Panc1 (cell line): ENCODE measurements around the gene SLC26A3.
"Not testable (repeated sequence)": the region's sequence is repeated elsewhere in the genome, so short reads cannot be mapped to it uniquely, and the experiment has no call there.

Source experiments
- CTCF ChIP-seq: fragments of 450-650 bp; IDR thresholded peaks from 2 replicates; pipeline ENCODE4 v1.5.1; 2017; ENCODE audit warnings: mild to moderate bottlenecking
- POLR2AphosphoS5 ChIP-seq: IDR thresholded peaks from 2 replicates; pipeline ENCODE4 v1.6.1; 2012; ENCODE audit warnings: mild to moderate bottlenecking, low read depth, low read length, moderate library complexity
- REST ChIP-seq, 2 experiments: IDR thresholded peaks; 2 replicates each; pipeline ENCODE4 v1.6.1; 2011 to 2012; ENCODE audit warnings: low read depth in 2 of 2, control low read depth in 1 of 2, low read length in 1 of 2, mild to moderate bottlenecking in 1 of 2, moderate library complexity in 1 of 2; ENCODE audit not compliant: insufficient read depth in 1 of 2
- SIN3A ChIP-seq: IDR thresholded peaks from 2 replicates; pipeline ENCODE4 v1.6.1; 2012; ENCODE audit warnings: low read depth, mild to moderate bottlenecking, low read length, moderate library complexity, borderline replicate concordance; ENCODE audit not compliant: insufficient read depth
- TCF7L2 ChIP-seq: IDR thresholded peaks from 2 replicates; pipeline ENCODE4 v1.6.1; 2011; ENCODE audit warnings: mild to moderate bottlenecking, low read depth, low read length, inconsistent platforms

GRCh38 chr7:107848211-107848610 is 45.2 kb upstream of the SLC26A3 start:
- TF ChIP-seq CTCF; POLR2AphosphoS5; REST (IDR thresholded peaks at IDR 0.05; ENCODE audit: insufficient read depth in 1 of 2, low read depth in 2 of 2, low read length in 1 of 2); SIN3A; TCF7L2: not testable (repeated sequence)
